Ovary (tissue), 9 donors: ENCODE data around the gene C1QTNF9. TPM values are rescaled to one million over a fixed set of nuclear protein-coding genes. Genes with fewer than 3 reads are reported as not detected.

Experiments
- DNase-seq, 5 donors: peaks; one replicate each; pipeline ENCODE4 v3.0.0-alpha.2; 2019 to 2020
- H3K27ac ChIP-seq, 2 donors: fragments of 200-600 bp; one replicate each; pipeline versions ENCODE4 v1.5.1 to v1.8.0; 2019 to 2022
- H3K27me3 ChIP-seq: fragments of 200-600 bp; one replicate; pipeline ENCODE4 v1.8.0; 2022
- H3K36me3 ChIP-seq: fragments of 200-600 bp; sonication (generic); one replicate; pipeline ENCODE4 v1.5.1; 2019
- H3K4me1 ChIP-seq: one replicate; pipeline ENCODE4 v1.8.1; 2013; ENCODE audit warnings: mild to moderate bottlenecking, moderate library complexity; ENCODE audit not compliant: insufficient read depth
- H3K4me3 ChIP-seq: fragments of 200-600 bp; sonication (generic); one replicate; pipeline ENCODE4 v1.5.1; 2017
- H3K9me3 ChIP-seq, 2 donors: fragments of 200-600 bp in 1 of 2; sonication (generic) in 1 of 2; one replicate each; pipeline versions ENCODE4 v1.5.1 to v1.8.1; 2013 to 2019; ENCODE audit warnings: mild to moderate bottlenecking in 1 of 2, moderate library complexity in 1 of 2
- CTCF ChIP-seq, 3 donors: fragments of 450-650 bp in 2 of 3; fragments of 200-600 bp in 1 of 3; IDR thresholded peaks; one replicate each; pipeline versions ENCODE4 v1.5.1 to v1.8.0; 2016 to 2022; ENCODE audit warnings: antibody characterized with exemption in 3 of 3, mild to moderate bottlenecking in 1 of 3
- EP300 ChIP-seq: sonication (generic); formaldehyde crosslinking; IDR thresholded peaks from one replicate; pipeline ENCODE4 v1.6.1; 2017; ENCODE audit warnings: antibody characterized with exemption
- POLR2A ChIP-seq: fragments of 450-650 bp; IDR thresholded peaks from one replicate; pipeline ENCODE4 v1.6.1; 2017; ENCODE audit warnings: antibody characterized with exemption, mild to moderate bottlenecking, moderate library complexity
- WGBS, 3 donors: extraction: QIAGEN DNeasy Blood & Tissue Kit in 1 of 3; methylation state at CpG; one replicate each; pipeline versions ENCODE4 v1.1.5 to v1.1.7; 2013 to 2017; 5-methylcytosine and 5-hydroxymethylcytosine counted together
- intact Hi-C, 4 donors: fragments of 100-400 bp; cut with DNase I; formaldehyde crosslinking; loops; one replicate each; pipeline versions ENCODE4 v1.11.0 to v1.15.1; 2022 to 2023
- polyA plus RNA-seq, 2 donors: library from polyadenylated mRNA; stranded (reverse); fragments of 200-250 nt in 1 of 2; fragments of 350-450 nt in 1 of 2; fragmentation: Illumina TruSeq in 1 of 2; extraction: RNeasy Lipid Tissue Mini Kit (QIAGEN cat#74804) in 1 of 2; gene quantifications; one replicate each; pipeline ENCODE4 v1.2.3, GENCODE V29; 2013 to 2014
- total RNA-seq, 7 donors: library from RNA; depleted of rRNA in 2 of 7; stranded (reverse); fragments of >200 nt in 2 of 7; fragmentation: NEBNext Ultra II Directional in 3 of 7; extraction: Animal tissue kit (Norgen Biotek cat#: 25700) in 3 of 7; gene quantifications; one replicate each; pipeline versions ENCODE4 v1.1.0 to v1.2.4, GENCODE V29; 2016 to 2023
- donor health status: DM: no; HTN: no; CAD: no; lungs with moderate emphysema.
- donor health status: DM: no; HTN: no; CAD: no.
- donor health status: Bipolar disorder and iron deficiency.
- donor health status: DM: yes; HTN: yes; CAD: no.
- donor health status: DM: no; HTN: no; CAD: no.
- donor health status: DM: yes; HTN: yes; CAD: no.

The C1QTNF9 gene
- total and polyA plus RNA-seq, 9 donors: 0.12 to 1.6 (median 0.25) TPM; not detected in 3

GRCh38 chr13:24282256-24282655 is 27.1 kb upstream of the C1QTNF9 start:
- no peaks in the 10 kb centered on the region for H3K36me3 ChIP-seq
- DNase-seq: peak in 1 of 5 donors; percentile 51
- H3K4me1 ChIP-seq: peaks cover 26% of the 10 kb centered on the region
- TF ChIP-seq EP300: no peak
- TF ChIP-seq CTCF (IDR thresholded peaks at IDR 0.05): no peak
- no peak for TF ChIP-seq POLR2A
- no peaks in the 10 kb centered on the region for H3K9me3 ChIP-seq
- H3K4me3 ChIP-seq: no peak overlapping the region
- no peak overlapping the region for H3K27ac ChIP-seq
- intact Hi-C loops: no loop called here
- no peaks in the 10 kb centered on the region for H3K27me3 ChIP-seq
- 55 to 68% (median 62%) methylated on average over 4 of the region's 4 CpGs for WGBS, 3 donors

GRCh38 chr13:24284889-24285565 is 24.4 kb upstream of the C1QTNF9 start:
- no peak overlapping the region for H3K27ac ChIP-seq
- no peak overlapping the region for H3K4me3 ChIP-seq
- TF ChIP-seq CTCF (IDR thresholded peaks at IDR 0.05) (no peak), EP300 (no peak), POLR2A (no peak)
- peak in 1 of 5 donors; percentile 5 for DNase-seq
- H3K4me1 ChIP-seq: peaks cover 25% of the 10 kb centered on the region
- H3K36me3 ChIP-seq: no peaks in the 10 kb centered on the region
- no peaks in the 10 kb centered on the region for H3K9me3 ChIP-seq
- intact Hi-C loops: no loop called here
- 73 to 80% (median 78%) methylated on average over 10 of the region's 10 CpGs for WGBS, 3 donors
- H3K27me3 ChIP-seq: no peaks in the 10 kb centered on the region

- peak in 2 of 5 donors; percentile 24 to 37 for DNase-seq
- no peaks in the 10 kb centered on the region for H3K9me3 ChIP-seq
- no peaks in the 10 kb centered on the region for H3K27me3 ChIP-seq
- 90 to 95% (median 94%) methylated on average over 11 of the region's 11 CpGs for WGBS, 3 donors
- intact Hi-C loops: no loop called here
- no peak for TF ChIP-seq POLR2A
- no peak for TF ChIP-seq CTCF (IDR thresholded peaks at IDR 0.05)
- peaks cover 13% of the 10 kb centered on the region for H3K4me1 ChIP-seq
- no peaks in the 10 kb centered on the region for H3K36me3 ChIP-seq
- H3K27ac ChIP-seq: no peak overlapping the region
- no peak overlapping the region for H3K4me3 ChIP-seq
Measured at GRCh38 chr13:24286624-24287023, 22.8 kb upstream of the C1QTNF9 start.

GRCh38 chr13:24287748-24288287 is 21.6 kb upstream of the C1QTNF9 start:
- TF ChIP-seq POLR2A (no peak), EP300 (no peak), CTCF (IDR thresholded peaks at IDR 0.05) (no peak)
- Histone ChIP-seq H3K27ac (peak overlapping the region; percentile 71), H3K9me3 (no peaks in the 10 kb centered on the region), H3K36me3 (no peaks in the 10 kb centered on the region), H3K27me3 (no peaks in the 10 kb centered on the region), H3K4me1 (peaks cover 5% of the 10 kb centered on the region), H3K4me3 (no peak overlapping the region)
- intact Hi-C loops: no loop called here
- peak in 1 of 5 donors; percentile 8 for DNase-seq
- 85 to 94% (median 91%) methylated on average over 8 of the region's 8 CpGs for WGBS, 3 donors
